Ascending aorta (tissue), 2 donors: Measurements from ENCODE around the gene MAPK4. TPM values are rescaled to one million over a fixed set of nuclear protein-coding genes. Genes with fewer than 3 reads are reported as not detected.
A peak's percentile ranks its signal among the peaks of the same experiment; 100 is the strongest.

ENCODE experiments used
- DNase-seq, 2 donors: peaks; one replicate each; pipeline ENCODE4 v3.0.0-alpha.2; 2019; ENCODE audit warnings: low spot score in 2 of 2
- H3K27ac ChIP-seq, 2 donors: fragments of 200-600 bp; sonication (generic); one replicate each; pipeline ENCODE4 v1.5.1; 2016 to 2017; ENCODE audit warnings: mild to moderate bottlenecking in 1 of 2
- H3K27me3 ChIP-seq: fragments of 200-600 bp; sonication (generic); one replicate; pipeline ENCODE4 v1.5.1; 2017
- H3K36me3 ChIP-seq, 2 donors: fragments of 200-600 bp; sonication (generic); one replicate each; pipeline ENCODE4 v1.5.1; 2016
- H3K4me1 ChIP-seq, 2 donors: fragments of 200-600 bp; sonication (generic); one replicate each; pipeline ENCODE4 v1.5.1; 2016 to 2017; ENCODE audit warnings: mild to moderate bottlenecking in 1 of 2
- H3K4me3 ChIP-seq, 2 donors: fragments of 200-600 bp; sonication (generic); one replicate each; pipeline ENCODE4 v1.5.1; 2016 to 2017; ENCODE audit warnings: mild to moderate bottlenecking in 1 of 2
- H3K9me3 ChIP-seq, 2 donors: fragments of 200-600 bp; sonication (generic); one replicate each; pipeline ENCODE4 v1.5.1; 2016
- intact Hi-C: fragments of 100-400 bp; cut with DNase I; formaldehyde crosslinking; loops from one replicate; pipeline ENCODE4 v1.15.1; 2023
- total RNA-seq: library from RNA; depleted of rRNA; stranded (reverse); fragments of >200 nt; gene quantifications from one replicate; pipeline ENCODE4 v1.1.0, GENCODE V29; 2016
- TF ChIP-seq, protein P1 (sequence below), 3 experiments: fragments of 200-600 bp in 2 of 3; fragments of 450-650 bp in 1 of 3; sonication (generic) in 2 of 3; IDR thresholded peaks; one replicate each; pipeline ENCODE4 v1.5.1; 2016 to 2019; ENCODE audit warnings: antibody characterized with exemption in 3 of 3, mild to moderate bottlenecking in 1 of 3, moderate library complexity in 1 of 3

The MAPK4 gene
- total RNA-seq, 1 donor from 2014 or later, result 1.2 TPM

DNA sequence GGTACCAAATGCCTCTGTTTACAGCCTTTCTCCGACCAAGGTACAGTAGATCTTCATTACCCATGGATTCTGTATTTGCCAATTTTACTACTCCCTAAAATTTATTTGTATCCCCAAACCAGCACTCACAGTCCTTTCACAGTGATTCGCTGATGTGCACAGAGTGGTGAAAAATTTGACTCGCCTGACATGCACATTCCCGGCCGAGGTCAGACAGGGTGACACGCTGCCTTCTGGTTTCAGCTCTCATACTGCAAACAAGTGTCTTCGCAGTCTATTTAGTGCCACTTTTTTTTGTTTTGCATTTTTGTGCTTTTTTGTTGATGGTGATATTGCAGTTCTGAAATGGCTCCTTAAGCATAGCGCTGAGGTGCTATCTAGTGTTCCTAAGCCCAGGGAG, 71.0 kb downstream of the MAPK4 start:
- Histone ChIP-seq H3K9me3 (no peaks in the 10 kb centered on the region), H3K4me3 (no peak overlapping the region), H3K27ac (no peak overlapping the region), H3K27me3 (no peaks in the 10 kb centered on the region), H3K36me3 (no peaks in the 10 kb centered on the region), H3K4me1 (peaks cover 0 to 13% of the 10 kb centered on the region in 2 donors)
- TF ChIP-seq, protein P1, sequence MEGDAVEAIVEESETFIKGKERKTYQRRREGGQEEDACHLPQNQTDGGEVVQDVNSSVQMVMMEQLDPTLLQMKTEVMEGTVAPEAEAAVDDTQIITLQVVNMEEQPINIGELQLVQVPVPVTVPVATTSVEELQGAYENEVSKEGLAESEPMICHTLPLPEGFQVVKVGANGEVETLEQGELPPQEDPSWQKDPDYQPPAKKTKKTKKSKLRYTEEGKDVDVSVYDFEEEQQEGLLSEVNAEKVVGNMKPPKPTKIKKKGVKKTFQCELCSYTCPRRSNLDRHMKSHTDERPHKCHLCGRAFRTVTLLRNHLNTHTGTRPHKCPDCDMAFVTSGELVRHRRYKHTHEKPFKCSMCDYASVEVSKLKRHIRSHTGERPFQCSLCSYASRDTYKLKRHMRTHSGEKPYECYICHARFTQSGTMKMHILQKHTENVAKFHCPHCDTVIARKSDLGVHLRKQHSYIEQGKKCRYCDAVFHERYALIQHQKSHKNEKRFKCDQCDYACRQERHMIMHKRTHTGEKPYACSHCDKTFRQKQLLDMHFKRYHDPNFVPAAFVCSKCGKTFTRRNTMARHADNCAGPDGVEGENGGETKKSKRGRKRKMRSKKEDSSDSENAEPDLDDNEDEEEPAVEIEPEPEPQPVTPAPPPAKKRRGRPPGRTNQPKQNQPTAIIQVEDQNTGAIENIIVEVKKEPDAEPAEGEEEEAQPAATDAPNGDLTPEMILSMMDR (IDR thresholded peaks at IDR 0.05), result no peak
- DNase-seq, result no peak
- intact Hi-C loops, result no loop called here

DNA sequence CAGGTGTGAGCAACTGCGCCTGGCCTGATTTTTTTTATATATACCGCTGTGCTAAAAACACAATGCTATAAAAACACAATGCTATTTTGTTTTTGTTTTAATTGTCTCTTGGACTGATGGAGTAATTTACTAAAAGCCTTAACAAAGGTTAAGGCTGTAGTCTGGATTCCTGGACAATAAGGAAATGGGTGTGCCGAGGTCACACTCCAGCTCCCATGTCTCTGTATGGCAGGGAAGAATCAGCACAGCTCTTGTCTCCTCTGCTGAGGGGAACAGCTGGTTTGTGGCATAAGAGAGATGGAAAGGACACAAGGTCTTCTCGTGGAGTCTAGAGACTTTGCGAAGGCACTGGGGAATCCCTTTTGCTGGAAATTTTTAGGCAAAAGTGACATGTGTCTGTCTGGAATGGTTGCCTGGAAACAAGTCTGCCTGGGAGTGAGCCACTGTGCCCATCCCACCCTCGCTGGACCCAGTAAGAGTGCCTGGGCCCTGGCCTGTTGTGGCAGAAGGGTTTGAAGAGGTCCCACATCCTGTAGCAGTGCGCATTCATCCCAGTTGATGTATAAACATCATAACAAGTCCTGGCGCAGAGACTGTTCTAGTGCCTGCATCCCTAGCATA, 73.1 kb downstream of the MAPK4 start:
- Histone ChIP-seq H3K27me3 (no peaks in the 10 kb centered on the region), H3K27ac (peak overlapping the region in 1 of 2 donors; percentile 66), H3K4me1 (peaks cover 0 to 9% of the 10 kb centered on the region in 2 donors), H3K9me3 (no peaks in the 10 kb centered on the region), H3K4me3 (no peak overlapping the region), H3K36me3 (no peaks in the 10 kb centered on the region)
- TF ChIP-seq, protein P1 (IDR thresholded peaks at IDR 0.05), result no peak
- intact Hi-C loops, result no loop called here
- peak in 1 of 2 donors; percentile 34 for DNase-seq

DNA sequence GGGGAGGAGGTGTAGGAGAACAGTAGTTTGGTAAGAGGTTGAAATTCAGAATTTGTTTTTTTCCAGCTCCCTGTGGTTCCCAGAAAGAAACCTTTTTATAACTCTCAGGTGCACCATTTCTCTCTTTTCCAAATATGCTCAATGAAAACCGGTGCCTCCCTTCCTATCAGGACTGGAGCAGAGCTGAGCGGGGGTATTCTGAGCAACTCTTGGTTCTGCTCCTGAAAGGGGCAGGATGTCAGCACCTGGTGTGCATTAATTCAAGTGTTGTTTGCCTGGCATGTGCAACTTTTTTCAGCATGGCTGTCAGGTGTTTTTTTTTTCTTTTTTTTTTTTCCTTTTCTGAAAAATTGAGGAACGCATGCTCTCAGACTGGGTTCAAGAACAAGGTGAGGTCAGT, 74.1 kb downstream of the MAPK4 start:
- Histone ChIP-seq H3K36me3 (no peaks in the 10 kb centered on the region), H3K4me1 (peaks cover 0 to 8% of the 10 kb centered on the region in 2 donors), H3K27ac (no peak overlapping the region), H3K27me3 (no peaks in the 10 kb centered on the region), H3K4me3 (no peak overlapping the region), H3K9me3 (no peaks in the 10 kb centered on the region)
- no peak for DNase-seq
- intact Hi-C loops, result no loop called here
- TF ChIP-seq, protein P1 (IDR thresholded peaks at IDR 0.05), result no peak

- H3K27me3 ChIP-seq, result no peaks in the 10 kb centered on the region
- no peak for DNase-seq
- H3K4me3 ChIP-seq, result no peak overlapping the region
- H3K27ac ChIP-seq, result no peak overlapping the region
- no peaks in the 10 kb centered on the region for H3K9me3 ChIP-seq
- intact Hi-C loops, result no loop called here
- TF ChIP-seq, protein P1 (IDR thresholded peaks at IDR 0.05), result no peak
- no peaks in the 10 kb centered on the region for H3K36me3 ChIP-seq
- H3K4me1 ChIP-seq, result peaks cover 0 to 12% of the 10 kb centered on the region in 2 donors
These were observed 76.6 kb downstream of the MAPK4 start for GRCh38 chr18:50636366-50637057.

- Histone ChIP-seq H3K4me1 (peaks cover 0 to 9% of the 10 kb centered on the region in 2 donors), H3K9me3 (no peaks in the 10 kb centered on the region), H3K36me3 (no peaks in the 10 kb centered on the region), H3K27me3 (no peaks in the 10 kb centered on the region), H3K27ac (peak overlapping the region; percentile 15 to 17), H3K4me3 (no peak overlapping the region)
- peak in 1 of 2 donors; percentile 43 for DNase-seq
- intact Hi-C loops, result no loop called here
- TF ChIP-seq, protein P1 (IDR thresholded peaks at IDR 0.05), result no peak
These were observed 78.4 kb downstream of the MAPK4 start for GRCh38 chr18:50638016-50638883.
